Astrocyte of the spinal cord (primary cell): ENCODE results near the gene GAREM2.

ENCODE experiments used
- DNase-seq: peaks from one replicate; pipeline ENCODE4 v3.0.0; 2011; ENCODE audit warnings: low read depth, low spot score
- H3K4me3 ChIP-seq: 2 replicates; pipeline ENCODE4 v1.5.1; 2011; ENCODE audit warnings: low read depth, mild to moderate bottlenecking, low read length, moderate library complexity
- in situ Hi-C: cut with HindIII; loops from 2 replicates; pipeline ENCODE4 v1.10.0; 2017; ENCODE audit warnings: low sequenced_read_pairs
- TF ChIP-seq, protein P1 (sequence below): IDR thresholded peaks from 2 replicates; pipeline ENCODE4 v1.5.1; 2012; ENCODE audit warnings: low read depth, mild to moderate bottlenecking, low read length, inconsistent platforms

The GAREM2 gene

DNA sequence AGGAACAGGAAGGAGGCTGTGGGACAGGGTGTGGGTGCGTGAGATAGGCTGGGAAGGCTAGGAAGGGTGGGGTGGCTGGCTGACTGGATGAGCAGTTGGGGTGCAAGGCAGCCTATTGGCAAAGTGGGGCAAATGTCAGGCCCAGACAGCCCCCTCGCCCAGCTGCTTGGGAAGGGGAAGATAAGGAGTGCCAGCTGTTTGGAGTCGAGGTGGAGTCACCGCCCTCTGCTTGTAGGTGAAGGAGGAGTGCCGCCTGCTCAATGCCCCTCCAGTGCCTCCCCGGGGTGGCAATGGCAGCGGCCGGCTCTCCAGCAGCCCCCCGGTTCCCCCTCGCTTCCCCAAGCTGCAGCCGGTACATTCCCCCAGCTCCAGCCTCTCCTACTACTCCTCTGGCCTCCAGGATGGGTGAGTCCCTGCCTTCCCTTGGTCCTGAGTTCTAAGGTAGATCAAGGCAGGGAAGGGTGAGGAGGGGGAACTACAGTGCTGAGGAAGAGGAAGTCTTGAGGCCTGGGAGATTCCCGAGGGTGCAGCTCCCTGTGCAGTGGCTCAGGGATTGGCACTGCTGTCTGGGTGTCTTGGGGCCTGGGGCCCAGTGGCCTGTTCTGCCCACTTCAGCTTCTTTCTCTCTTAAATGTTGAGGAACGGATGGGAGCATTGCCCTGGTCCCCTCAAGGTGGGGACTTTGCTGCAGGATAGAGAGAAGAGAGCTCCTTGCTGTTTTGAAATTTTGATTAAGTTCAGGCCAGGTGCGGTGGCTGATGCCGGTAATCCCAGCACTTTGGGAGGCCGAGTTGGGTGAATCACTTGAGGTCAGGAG, 13.3 kb downstream of the GAREM2 start:
- in situ Hi-C loops, result no loop called here
- DNase-seq, result no peak
- TF ChIP-seq, protein P1, sequence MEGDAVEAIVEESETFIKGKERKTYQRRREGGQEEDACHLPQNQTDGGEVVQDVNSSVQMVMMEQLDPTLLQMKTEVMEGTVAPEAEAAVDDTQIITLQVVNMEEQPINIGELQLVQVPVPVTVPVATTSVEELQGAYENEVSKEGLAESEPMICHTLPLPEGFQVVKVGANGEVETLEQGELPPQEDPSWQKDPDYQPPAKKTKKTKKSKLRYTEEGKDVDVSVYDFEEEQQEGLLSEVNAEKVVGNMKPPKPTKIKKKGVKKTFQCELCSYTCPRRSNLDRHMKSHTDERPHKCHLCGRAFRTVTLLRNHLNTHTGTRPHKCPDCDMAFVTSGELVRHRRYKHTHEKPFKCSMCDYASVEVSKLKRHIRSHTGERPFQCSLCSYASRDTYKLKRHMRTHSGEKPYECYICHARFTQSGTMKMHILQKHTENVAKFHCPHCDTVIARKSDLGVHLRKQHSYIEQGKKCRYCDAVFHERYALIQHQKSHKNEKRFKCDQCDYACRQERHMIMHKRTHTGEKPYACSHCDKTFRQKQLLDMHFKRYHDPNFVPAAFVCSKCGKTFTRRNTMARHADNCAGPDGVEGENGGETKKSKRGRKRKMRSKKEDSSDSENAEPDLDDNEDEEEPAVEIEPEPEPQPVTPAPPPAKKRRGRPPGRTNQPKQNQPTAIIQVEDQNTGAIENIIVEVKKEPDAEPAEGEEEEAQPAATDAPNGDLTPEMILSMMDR, result no peak
- no peak overlapping the region for H3K4me3 ChIP-seq

DNA sequence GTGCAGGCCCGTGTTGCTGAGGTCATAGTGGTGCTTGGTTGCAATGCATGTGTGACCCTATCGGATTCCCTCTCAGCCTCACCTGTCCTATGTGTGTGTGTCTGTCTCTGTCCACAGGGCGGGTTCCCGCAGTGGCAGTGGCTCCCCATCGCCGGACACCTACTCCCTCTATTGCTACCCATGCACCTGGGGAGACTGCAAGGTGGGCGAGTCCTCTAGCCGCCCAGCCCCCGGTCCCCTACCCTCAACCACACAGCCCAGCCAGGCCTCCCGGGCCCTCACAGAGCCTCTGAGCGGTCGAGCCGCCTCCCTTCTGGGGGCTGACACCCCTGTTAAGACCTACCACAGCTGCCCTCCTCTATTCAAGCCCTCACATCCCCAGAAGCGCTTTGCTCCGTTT, 14.2 kb downstream of the GAREM2 start:
- in situ Hi-C loops, result no loop called here
- H3K4me3 ChIP-seq, result no peak overlapping the region
- TF ChIP-seq, protein P1, result no peak
- DNase-seq, result no peak

DNA sequence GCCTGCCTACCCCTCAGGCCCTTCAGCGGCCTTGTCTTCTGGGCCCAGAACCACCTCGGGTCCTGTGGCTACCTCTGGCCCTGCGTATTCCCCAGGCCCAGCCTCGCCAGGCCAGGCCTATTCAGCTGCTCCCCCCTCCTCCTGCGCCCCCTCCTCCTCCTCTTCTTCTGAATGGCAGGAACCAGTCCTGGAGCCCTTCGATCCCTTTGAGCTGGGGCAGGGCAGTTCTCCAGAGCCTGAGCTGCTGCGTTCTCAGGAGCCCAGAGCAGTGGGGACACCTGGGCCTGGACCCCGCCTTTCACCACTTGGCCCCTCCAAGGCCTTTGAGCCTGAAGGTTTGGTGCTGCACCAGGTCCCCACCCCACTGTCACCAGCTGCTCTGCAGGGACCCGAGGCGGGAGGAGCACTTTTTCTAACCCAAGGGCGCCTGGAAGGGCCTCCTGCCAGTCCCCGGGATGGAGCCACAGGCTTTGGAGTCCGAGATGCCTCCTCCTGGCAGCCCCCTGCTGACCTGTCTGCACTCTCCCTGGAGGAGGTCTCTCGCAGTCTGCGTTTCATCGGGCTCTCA, 14.7 kb downstream of the GAREM2 start:
- H3K4me3 ChIP-seq, result no peak overlapping the region
- in situ Hi-C loops, result no loop called here
- no peak for DNase-seq
- TF ChIP-seq, protein P1, result no peak

DNA sequence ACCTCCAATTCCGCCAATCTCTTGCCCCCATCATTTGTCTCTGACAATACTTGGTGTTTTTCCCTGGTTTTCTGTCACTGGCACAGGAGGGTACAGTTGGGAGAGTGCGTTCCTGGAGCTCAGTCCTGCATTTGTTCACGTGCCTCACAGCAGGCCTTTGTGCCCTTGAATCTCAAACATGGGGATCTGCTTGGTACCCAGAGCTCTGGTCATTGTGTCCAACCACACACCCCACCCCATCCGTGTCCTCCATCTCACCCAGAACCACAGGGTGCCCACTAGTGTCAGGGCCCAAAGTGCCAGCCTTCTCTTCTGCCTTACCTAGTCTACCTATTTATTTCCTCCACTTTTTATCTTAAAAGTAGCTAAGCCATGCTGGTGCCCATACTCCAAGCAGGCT, 16.2 kb downstream of the GAREM2 start:
- TF ChIP-seq, protein P1, result no peak
- in situ Hi-C loops, result no loop called here
- H3K4me3 ChIP-seq, result no peak overlapping the region
- no peak for DNase-seq

DNA sequence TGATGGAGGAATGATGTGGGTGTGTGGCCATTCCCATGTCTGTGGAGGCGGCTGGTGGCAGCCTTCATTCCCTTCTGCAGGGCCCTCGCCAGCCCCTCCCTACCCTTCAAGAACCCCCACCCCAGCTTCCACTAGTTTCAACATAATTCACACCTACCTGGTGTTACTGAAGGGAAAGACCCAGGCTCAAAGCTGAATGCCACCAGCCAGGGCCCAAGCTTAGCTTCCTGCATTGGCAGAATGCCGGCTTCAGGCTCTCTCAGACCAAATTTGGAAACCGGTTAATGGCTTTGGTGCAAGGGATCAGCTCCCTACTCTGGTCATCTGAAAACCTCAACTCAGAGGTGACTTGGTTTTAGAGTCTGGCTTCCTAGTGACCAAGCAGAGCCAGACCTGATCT, 16.9 kb downstream of the GAREM2 start:
- in situ Hi-C loops, result no loop called here
- H3K4me3 ChIP-seq, result no peak overlapping the region
- TF ChIP-seq, protein P1, result no peak
- DNase-seq, result no peak

DNA sequence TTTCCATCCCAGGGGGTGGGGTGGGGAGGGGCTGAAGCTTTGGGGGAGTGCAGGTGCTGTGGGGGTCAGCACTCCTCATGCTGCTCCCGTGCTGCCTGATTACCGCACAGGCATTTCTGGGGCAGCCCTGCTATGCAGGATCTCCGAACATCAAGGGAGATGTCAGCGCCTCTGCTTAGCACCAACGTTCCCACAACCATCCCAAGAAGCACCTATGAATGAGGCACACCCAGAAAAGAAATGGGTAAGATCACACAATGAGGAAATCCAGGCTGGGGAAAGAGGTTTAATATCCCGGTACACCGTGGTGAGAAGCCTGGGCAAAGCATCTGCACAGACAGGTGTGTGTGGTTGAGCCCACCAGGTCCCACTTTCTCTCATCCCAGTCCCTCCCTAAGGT, 17.5 kb downstream of the GAREM2 start:
- DNase-seq, result no peak
- TF ChIP-seq, protein P1, result no peak
- in situ Hi-C loops, result no loop called here
- no peak overlapping the region for H3K4me3 ChIP-seq
